IMR-90 (cell line): Measurements from ENCODE around the gene FAM174B. TPM values are rescaled to one million over a fixed set of nuclear protein-coding genes. Genes with fewer than 3 reads are reported as not detected.

Experiments
- ATAC-seq: fragments of 200-7000 bp; cut with Tn5 transposase; 2 replicates; pipeline ENCODE4 v1.9.1; 2020; ENCODE audit warnings: low read depth, mild to moderate bottlenecking, moderate library complexity
- BruUV-seq: library from RNA; stranded (reverse); fragments of 400-500 nt; replicated peaks from 2 replicates; lab custom pipeline; 2021; lab: Mats Ljungman, UMichigan
- CTCF ChIA-PET: fragments of 300-600 bp; formaldehyde crosslinking; extraction: SDS; loops from one replicate; lab custom pipeline; 2021; ENCODE audit warnings: antibody characterized with exemption; lab: Yijun Ruan, JAX
- POLR2A ChIA-PET: fragments of 300-600 bp; sonication (Branson Sonifier 250); formaldehyde crosslinking; loops from one replicate; lab custom pipeline; 2022; ENCODE audit warnings: antibody characterized with exemption; ENCODE audit not compliant: unreplicated experiment; lab: Charles Lee
- DNase-seq: peaks from one replicate; pipeline ENCODE4 v3.0.0; 2013
- H2AFZ ChIP-seq: replicated peaks from 2 replicates; pipeline ENCODE3; 2013; ENCODE audit warnings: low read length, mild to moderate bottlenecking; ENCODE audit not compliant: poor library complexity
- H2AK5ac ChIP-seq: 2 replicates; pipeline ENCODE4 v1.6.1; 2013; ENCODE audit warnings: low read depth, low read length, inconsistent platforms
- H2AK9ac ChIP-seq: replicated peaks from 2 replicates; pipeline ENCODE3; 2013; ENCODE audit warnings: mild to moderate bottlenecking, low read depth, low read length, moderate library complexity; ENCODE audit not compliant: poor library complexity
- H2BK120ac ChIP-seq: 2 replicates; pipeline ENCODE4 v1.6.1; 2013; ENCODE audit warnings: low read depth, low read length, inconsistent platforms
- H2BK15ac ChIP-seq: 3 replicates; pipeline ENCODE4 v1.6.1; 2013; ENCODE audit warnings: low read depth, low read length, inconsistent platforms
- H2BK20ac ChIP-seq: 2 replicates; pipeline ENCODE4 v1.6.1; 2013; ENCODE audit warnings: low read depth, mild to moderate bottlenecking, inconsistent platforms, low read length, moderate library complexity
- H2BK5ac ChIP-seq: 2 replicates; pipeline ENCODE4 v1.6.1; 2013; ENCODE audit warnings: mild to moderate bottlenecking, low read depth, low read length, inconsistent platforms; ENCODE audit not compliant: poor library complexity, severe bottlenecking
- H3K14ac ChIP-seq: replicated peaks from 2 replicates; pipeline ENCODE4 v1.6.1; 2013; ENCODE audit warnings: low read depth, low read length, inconsistent platforms
- H3K18ac ChIP-seq: 2 replicates; pipeline ENCODE4 v1.6.1; 2013; ENCODE audit warnings: low read depth, low read length, control low read depth
- H3K23ac ChIP-seq: 2 replicates; pipeline ENCODE4 v1.6.1; 2013; ENCODE audit warnings: low read depth, low read length, inconsistent platforms
- H3K27ac ChIP-seq: 2 replicates; pipeline ENCODE4 v1.5.1; 2013; ENCODE audit warnings: mild to moderate bottlenecking, control low read depth, low read length; ENCODE audit not compliant: insufficient read depth
- H3K27me3 ChIP-seq: 2 replicates; pipeline ENCODE4 v1.6.1; 2013; ENCODE audit warnings: low read length; ENCODE audit not compliant: control insufficient read depth, insufficient read depth
- H3K36me3 ChIP-seq: 2 replicates; pipeline ENCODE4 v1.6.1; 2013; ENCODE audit warnings: low read length, mixed read lengths; ENCODE audit not compliant: control insufficient read depth, insufficient read depth
- H3K4ac ChIP-seq: 2 replicates; pipeline ENCODE4 v1.6.1; 2013; ENCODE audit warnings: low read depth, low read length, inconsistent platforms
- H3K4me1 ChIP-seq: 2 replicates; pipeline ENCODE4 v1.6.1; 2013; ENCODE audit warnings: low read length, mixed read lengths; ENCODE audit not compliant: control insufficient read depth, insufficient read depth
- H3K4me2 ChIP-seq: 2 replicates; pipeline ENCODE4 v1.6.1; 2013; ENCODE audit warnings: low read depth, mild to moderate bottlenecking, control low read depth, low read length, moderate library complexity
- H3K4me3 ChIP-seq: 2 replicates; pipeline ENCODE4 v1.5.1; 2013; ENCODE audit warnings: low read depth, mild to moderate bottlenecking, control low read depth, low read length, moderate library complexity; ENCODE audit not compliant: insufficient read depth
- H3K56ac ChIP-seq: 2 replicates; pipeline ENCODE4 v1.6.1; 2013; ENCODE audit warnings: low read length, inconsistent platforms; ENCODE audit not compliant: insufficient read depth; ENCODE audit errors: extremely low read depth
- H3K79me1 ChIP-seq, 2 experiments: 2 replicates each; pipeline ENCODE4 v1.6.1; 2013; ENCODE audit warnings: low read length in 2 of 2, inconsistent platforms in 1 of 2, low read depth in 1 of 2
- H3K9ac ChIP-seq: 2 replicates; pipeline ENCODE4 v1.6.1; 2013; ENCODE audit warnings: low read depth, low read length, control low read depth
- H3K9me1 ChIP-seq: 2 replicates; pipeline ENCODE4 v1.6.1; 2013; ENCODE audit warnings: low read length, inconsistent platforms; ENCODE audit not compliant: insufficient read depth
- H3K9me3 ChIP-seq: 2 replicates; pipeline ENCODE4 v1.6.1; 2013; ENCODE audit warnings: low read length; ENCODE audit not compliant: control insufficient read depth, insufficient read depth
- H4K20me1 ChIP-seq: 2 replicates; pipeline ENCODE4 v1.6.1; 2013; ENCODE audit warnings: low read length, inconsistent platforms; ENCODE audit not compliant: insufficient read depth
- H4K5ac ChIP-seq: 2 replicates; pipeline ENCODE4 v1.6.1; 2013; ENCODE audit warnings: mild to moderate bottlenecking, low read depth, low read length, control low read depth
- H4K8ac ChIP-seq, 2 experiments: 2 replicates each; pipeline ENCODE4 v1.6.1; 2013; ENCODE audit warnings: low read depth in 2 of 2, low read length in 2 of 2, control low read depth in 1 of 2, inconsistent platforms in 1 of 2
- H4K91ac ChIP-seq: 2 replicates; pipeline ENCODE4 v1.6.1; 2013; ENCODE audit warnings: low read depth, low read length, inconsistent platforms; ENCODE audit not compliant: insufficient read depth
- CTCF ChIP-seq: conservative IDR thresholded peaks from 2 replicates; pipeline ENCODE4 v1.5.1; 2012; ENCODE audit warnings: mild to moderate bottlenecking, low read depth, low read length, improper control_type of control experiment
- FOS ChIP-seq: fragments of 150-350 bp; IDR thresholded peaks from 2 replicates; pipeline ENCODE4 v1.6.1; 2016; ENCODE audit warnings: low read depth, low read length
- MAZ ChIP-seq: IDR thresholded peaks from 2 replicates; pipeline ENCODE4 v1.6.1; 2012; ENCODE audit warnings: low read depth, mild to moderate bottlenecking, low read length, improper control_type of control experiment, moderate library complexity, borderline replicate concordance
- MXI1 ChIP-seq: IDR thresholded peaks from 2 replicates; pipeline ENCODE4 v1.6.1; 2012; ENCODE audit warnings: low read depth, mild to moderate bottlenecking, low read length, moderate library complexity, borderline replicate concordance
- NFE2L2 ChIP-seq: fragments of 150-350 bp; IDR thresholded peaks from 2 replicates; pipeline ENCODE4 v1.6.1; 2016; ENCODE audit warnings: low read depth, mild to moderate bottlenecking, low read length
- RAD21 ChIP-seq: IDR thresholded peaks from 2 replicates; pipeline ENCODE4 v1.6.1; 2012; ENCODE audit warnings: low read length, improper control_type of control experiment
- RFX5 ChIP-seq: IDR thresholded peaks from 2 replicates; pipeline ENCODE4 v1.8.0; 2012; ENCODE audit warnings: low read depth, mild to moderate bottlenecking, low read length, moderate library complexity
- SMC3 ChIP-seq: fragments of 150-350 bp; IDR thresholded peaks from 2 replicates; pipeline ENCODE4 v1.6.1; 2016; ENCODE audit warnings: low read depth, mild to moderate bottlenecking, antibody characterized with exemption, low read length, moderate library complexity
- WGBS, 2 experiments: methylation state at CpG; one replicate each; pipeline versions ENCODE4 v1.1.5 to v1.1.7; 2013; ENCODE audit warnings: missing lambda C conversion rate in 2 of 2; ENCODE audit not compliant: insufficient read length in 1 of 2; ENCODE audit errors: extremely low coverage in 2 of 2; 5-methylcytosine and 5-hydroxymethylcytosine counted together
- dilution Hi-C: fragments of 300-500 bp; cut with HindIII; formaldehyde crosslinking; loops from one replicate; pipeline ENCODE4 v1.14.3; 2018; ENCODE audit warnings: low sequenced_read_pairs; ENCODE audit not compliant: unreplicated experiment
- in situ Hi-C: fragments of 300-500 bp; cut with MboI; formaldehyde crosslinking; loops from 3 replicates; pipeline ENCODE4 v1.14.3; 2019; ENCODE audit warnings: low sequenced_read_pairs, inconsistent platforms, mixed read lengths
- intact Hi-C: fragments of 100-400 bp; cut with micrococcal nuclease; formaldehyde crosslinking; loops from 2 replicates; pipeline ENCODE4 v1.10.0; 2022
- polyA plus RNA-seq, 3 experiments: library from polyadenylated mRNA; depleted of rRNA; stranded (reverse); fragments of >200 nt; gene quantifications; 2 replicates each; pipeline ENCODE4 v1.2.3, GENCODE V29; 2012; ENCODE audit warnings: low replicate concordance in 1 of 3
- total RNA-seq: library from RNA; depleted of rRNA; stranded (reverse); fragments of >200 nt; gene quantifications from 2 replicates; pipeline ENCODE4 v1.2.3, GENCODE V29; 2012
- TF ChIP-seq, protein P1 (sequence below): fragments of 150-350 bp; IDR thresholded peaks from 2 replicates; pipeline ENCODE4 v1.6.1; 2016; ENCODE audit warnings: low read depth, mild to moderate bottlenecking, low read length, moderate library complexity, borderline replicate concordance

FAM174B gene
- total and polyA plus RNA-seq, 2 of the 4 experiments (the other 2 are of a cell fraction), result 0.18 to 0.56 TPM

DNA sequence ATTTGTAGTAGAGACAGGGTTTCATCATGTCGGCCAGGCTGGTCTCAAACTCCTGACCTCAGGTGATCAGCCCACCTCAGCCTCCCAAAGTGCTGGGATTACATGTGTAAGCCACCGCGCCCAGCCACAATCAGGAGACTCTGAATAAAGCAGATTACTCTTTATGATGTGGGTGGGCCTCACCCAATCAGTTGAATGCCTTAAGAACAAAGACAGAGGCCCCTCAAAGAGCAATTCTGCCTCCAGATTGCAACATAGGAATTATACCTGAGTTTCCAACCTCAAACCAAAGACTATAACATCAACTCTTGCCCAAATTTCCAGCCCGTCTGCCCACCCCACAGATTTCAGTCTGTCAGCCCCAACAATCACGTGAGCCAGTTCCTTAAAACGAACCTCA, 18.8 kb upstream of the FAM174B start:
- ChIA-PET CTCF (no interaction called here), POLR2A (no interaction called here)
- Histone ChIP-seq H3K4me3 (no peak overlapping the region), H3K79me1 (no peaks in the 10 kb centered on the region), H2BK20ac (no peak overlapping the region), H3K27ac (no peak overlapping the region), H2BK120ac (no peak overlapping the region), H4K20me1 (no peaks in the 10 kb centered on the region), H3K9ac (no peak overlapping the region), H3K14ac (no peak overlapping the region), H2BK15ac (no peak overlapping the region), H3K36me3 (no peaks in the 10 kb centered on the region), H3K23ac (no peak overlapping the region), H4K5ac (no peak overlapping the region), H3K4me1 (no peaks in the 10 kb centered on the region), H3K4ac (no peak overlapping the region), H2AK9ac (no peak overlapping the region), H2BK5ac (no peak overlapping the region), H4K91ac (no peak overlapping the region), H3K56ac (no peak overlapping the region), H2AK5ac (no peak overlapping the region), H3K9me1 (no peaks in the 10 kb centered on the region), H3K9me3 (no peaks in the 10 kb centered on the region), H2AFZ (no peak overlapping the region), H3K4me2 (no peak overlapping the region), H4K8ac (no peak overlapping the region), H3K27me3 (peaks cover 16% of the 10 kb centered on the region), H3K18ac (no peak overlapping the region)
- no peak for DNase-seq
- 83% methylated on average over 5 of the region's 6 CpGs; no CpG with 5 or more reads in 1 of the 2 experiments for whole genome bisulfite sequencing, 2 experiments
- dilution Hi-C loops (no loop called here), in situ Hi-C loops (no loop called here), intact Hi-C loops (no loop called here)
- ATAC-seq, result no peak
- no TSS peak for BruUV-seq
- TF ChIP-seq FOS (no peak), RFX5 (no peak), MAZ (no peak), SMC3 (no peak), MXI1 (no peak), RAD21 (no peak), NFE2L2 (no peak), CTCF (no peak)
- TF ChIP-seq, protein P1, sequence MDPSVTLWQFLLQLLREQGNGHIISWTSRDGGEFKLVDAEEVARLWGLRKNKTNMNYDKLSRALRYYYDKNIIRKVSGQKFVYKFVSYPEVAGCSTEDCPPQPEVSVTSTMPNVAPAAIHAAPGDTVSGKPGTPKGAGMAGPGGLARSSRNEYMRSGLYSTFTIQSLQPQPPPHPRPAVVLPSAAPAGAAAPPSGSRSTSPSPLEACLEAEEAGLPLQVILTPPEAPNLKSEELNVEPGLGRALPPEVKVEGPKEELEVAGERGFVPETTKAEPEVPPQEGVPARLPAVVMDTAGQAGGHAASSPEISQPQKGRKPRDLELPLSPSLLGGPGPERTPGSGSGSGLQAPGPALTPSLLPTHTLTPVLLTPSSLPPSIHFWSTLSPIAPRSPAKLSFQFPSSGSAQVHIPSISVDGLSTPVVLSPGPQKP, result no peak
